Natural killer cell (primary cell): ENCODE data around the gene NR1I3. TPM values are rescaled to one million over a fixed set of nuclear protein-coding genes. Genes with fewer than 3 reads are reported as not detected.

ENCODE experiments used
- ATAC-seq, 3 donors: fragments of 150-1000 bp in 2 of 3; fragments of 200-7000 bp in 1 of 3; cut with Tn5 transposase; 1 replicate in 1 of 3; 2 replicates in 2 of 3; pipeline ENCODE4 v1.10.0; 2021; ENCODE audit warnings: mild to moderate bottlenecking in 2 of 3, moderate library complexity in 2 of 3
- DNase-seq, 2 donors: peaks; one replicate each; pipeline versions ENCODE4 v3.0.0 to v3.0.0-alpha.2; 2013 to 2021; ENCODE audit warnings: mixed read lengths in 1 of 2
- H3K27ac ChIP-seq: one replicate; pipeline ENCODE4 v1.5.1; 2013; ENCODE audit warnings: mild to moderate bottlenecking, low read length
- H3K27me3 ChIP-seq: one replicate; pipeline ENCODE4 v1.6.1; 2013; ENCODE audit warnings: low read length; ENCODE audit not compliant: control insufficient read depth, insufficient read depth
- H3K36me3 ChIP-seq: one replicate; pipeline ENCODE4 v1.6.1; 2013; ENCODE audit warnings: low read length; ENCODE audit not compliant: control insufficient read depth, insufficient read depth
- H3K4me1 ChIP-seq: one replicate; pipeline ENCODE4 v1.6.1; 2013; ENCODE audit warnings: low read length; ENCODE audit not compliant: control insufficient read depth, insufficient read depth
- H3K4me3 ChIP-seq: one replicate; pipeline ENCODE4 v1.5.1; 2013; ENCODE audit warnings: low read length
- H3K9me3 ChIP-seq: one replicate; pipeline ENCODE4 v1.6.1; 2013; ENCODE audit warnings: low read length; ENCODE audit not compliant: control insufficient read depth, insufficient read depth
- H3K27ac Mint-ChIP-seq, 2 donors: one replicate each; pipeline ENCODE4 v1.8.0; 2022; ENCODE audit warnings: mild to moderate bottlenecking in 2 of 2, mixed read lengths in 2 of 2, moderate library complexity in 1 of 2
- H3K27me3 Mint-ChIP-seq, 2 donors: one replicate each; pipeline ENCODE4 v1.8.0; 2022; ENCODE audit warnings: low read depth in 2 of 2, mixed read lengths in 2 of 2
- H3K36me3 Mint-ChIP-seq: one replicate; pipeline ENCODE4 v1.8.0; 2022; ENCODE audit warnings: mixed read lengths
- H3K4me1 Mint-ChIP-seq, 2 donors: one replicate each; pipeline ENCODE4 v1.8.0; 2022; ENCODE audit warnings: mixed read lengths in 2 of 2
- H3K4me3 Mint-ChIP-seq: one replicate; pipeline ENCODE4 v1.8.0; 2022; ENCODE audit warnings: mild to moderate bottlenecking, moderate library complexity, mixed read lengths
- H3K9me3 Mint-ChIP-seq, 2 donors: one replicate each; pipeline ENCODE4 v1.8.0; 2022; ENCODE audit warnings: mixed read lengths in 2 of 2
- WGBS: methylation state at CpG from one replicate; pipeline ENCODE4 v1.1.7; 2013; ENCODE audit warnings: missing lambda C conversion rate; ENCODE audit not compliant: insufficient coverage; 5-methylcytosine and 5-hydroxymethylcytosine counted together
- intact Hi-C: fragments of 100-400 bp; cut with micrococcal nuclease; formaldehyde crosslinking; loops from one replicate; pipeline ENCODE4 v1.14.2; 2022
- total RNA-seq, 4 donors: library from RNA; stranded (reverse); fragments of 120-200 nt in 1 of 4; gene quantifications; one replicate each; pipeline versions ENCODE4 v1.2.3 to v1.2.4, GENCODE V29; 2013 to 2022
- TF ChIP-seq, protein P1 (sequence below): fragments of 200-600 bp; IDR thresholded peaks from one replicate; pipeline ENCODE4 v1.8.0; 2022; ENCODE audit warnings: antibody characterized with exemption

NR1I3 gene
- total RNA-seq, 3 donors from 2014 or later (not counting 1 experiment from before 2014, with no cell fraction given) = not detected

DNA sequence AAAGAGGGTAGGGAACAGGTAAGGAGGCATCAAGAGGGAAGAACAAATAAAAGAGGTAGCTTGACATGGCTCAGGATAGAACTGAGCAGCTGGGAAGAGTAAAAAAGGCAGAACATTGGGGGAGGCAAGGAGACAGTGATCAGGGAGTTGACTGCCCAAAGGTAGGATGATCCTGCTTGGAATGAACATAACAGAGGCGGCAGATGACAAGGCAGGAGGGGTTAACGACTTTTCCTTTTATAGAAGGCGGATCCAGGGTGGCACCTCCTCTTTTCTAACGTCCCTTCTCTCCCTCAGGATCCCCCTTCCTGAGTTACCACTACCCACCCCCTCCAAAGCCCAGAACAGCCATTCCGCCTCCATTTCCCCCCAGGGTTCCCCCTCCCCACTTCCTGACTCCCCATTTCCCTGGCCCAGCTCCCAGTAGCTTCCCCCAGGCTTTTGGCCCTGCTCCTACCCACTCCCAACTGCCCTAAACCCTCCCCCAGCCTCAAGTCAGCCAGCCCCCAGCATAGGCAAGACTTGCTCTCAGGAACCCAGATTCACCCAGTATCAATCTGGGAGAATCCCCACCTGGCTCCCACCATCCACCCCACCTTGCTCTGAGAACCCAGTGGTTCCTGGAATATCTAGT is 38.4 kb downstream of the NR1I3 start:
- Histone ChIP-seq H3K27me3 (no peaks in the 10 kb centered on the region), H3K9me3 (no peaks in the 10 kb centered on the region), H3K27ac (no peak overlapping the region), H3K4me3 (no peak overlapping the region), H3K36me3 (peaks cover 10% of the 10 kb centered on the region), H3K4me1 (peaks cover 58% of the 10 kb centered on the region)
- intact Hi-C loops = loop anchor here (5.0 kb wide), 1 partner anchor 32 kb away; the partner anchor contains the start of gene PPOX
- ATAC-seq (no peak), DNase-seq (no peak)
- TF ChIP-seq, protein P1, sequence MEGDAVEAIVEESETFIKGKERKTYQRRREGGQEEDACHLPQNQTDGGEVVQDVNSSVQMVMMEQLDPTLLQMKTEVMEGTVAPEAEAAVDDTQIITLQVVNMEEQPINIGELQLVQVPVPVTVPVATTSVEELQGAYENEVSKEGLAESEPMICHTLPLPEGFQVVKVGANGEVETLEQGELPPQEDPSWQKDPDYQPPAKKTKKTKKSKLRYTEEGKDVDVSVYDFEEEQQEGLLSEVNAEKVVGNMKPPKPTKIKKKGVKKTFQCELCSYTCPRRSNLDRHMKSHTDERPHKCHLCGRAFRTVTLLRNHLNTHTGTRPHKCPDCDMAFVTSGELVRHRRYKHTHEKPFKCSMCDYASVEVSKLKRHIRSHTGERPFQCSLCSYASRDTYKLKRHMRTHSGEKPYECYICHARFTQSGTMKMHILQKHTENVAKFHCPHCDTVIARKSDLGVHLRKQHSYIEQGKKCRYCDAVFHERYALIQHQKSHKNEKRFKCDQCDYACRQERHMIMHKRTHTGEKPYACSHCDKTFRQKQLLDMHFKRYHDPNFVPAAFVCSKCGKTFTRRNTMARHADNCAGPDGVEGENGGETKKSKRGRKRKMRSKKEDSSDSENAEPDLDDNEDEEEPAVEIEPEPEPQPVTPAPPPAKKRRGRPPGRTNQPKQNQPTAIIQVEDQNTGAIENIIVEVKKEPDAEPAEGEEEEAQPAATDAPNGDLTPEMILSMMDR = no peak
- peaks cover 32 to 65% of the 10 kb centered on the region in 2 donors for H3K4me1 Mint-ChIP-seq
- H3K4me3 Mint-ChIP-seq = peak overlapping the region; percentile 18
- peaks cover 8% of the 10 kb centered on the region for H3K36me3 Mint-ChIP-seq
- no peaks in the 10 kb centered on the region for H3K27me3 Mint-ChIP-seq
- H3K27ac Mint-ChIP-seq = peak overlapping the region in 1 of 2 donors; percentile 96
- H3K9me3 Mint-ChIP-seq = no peaks in the 10 kb centered on the region
- 87% methylated on average over 5 of the region's 5 CpGs for WGBS

DNA sequence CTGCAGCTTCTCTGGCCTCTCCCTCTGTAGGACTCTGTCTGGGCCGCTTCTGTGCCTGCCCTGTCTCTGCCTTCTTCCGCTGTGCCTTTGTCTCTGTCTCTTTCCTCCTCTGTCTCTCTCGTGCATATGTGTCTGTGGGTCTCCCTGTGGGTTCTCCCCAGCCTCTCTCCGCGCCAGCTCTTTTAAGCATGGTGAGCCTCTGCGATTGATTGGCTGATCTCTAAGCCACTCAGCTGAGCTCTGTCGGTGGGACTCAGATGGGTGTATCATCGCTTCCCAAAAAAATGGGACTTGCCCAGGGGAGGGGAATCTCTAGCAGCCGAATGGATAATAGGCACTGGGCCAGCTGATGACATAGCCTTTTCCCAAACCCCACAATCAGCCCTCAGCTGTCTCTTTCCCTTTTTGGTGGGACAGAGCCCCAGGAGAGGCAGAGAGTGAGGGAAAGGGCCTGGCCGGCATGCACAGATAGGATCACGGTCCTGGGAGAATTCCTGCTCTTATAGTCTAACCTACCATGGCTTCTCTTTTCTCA is 39.0 kb downstream of the NR1I3 start, which contains the start of gene ADAMTS4:
ADAMTS4 (minus strand) TSS at position 158 of the 535 bp plus-strand sequence. CDS start 427 bp downstream, outside the sequence.
- ATAC-seq = no peak
- H3K4me3 Mint-ChIP-seq = peak within 1 kb of the TSS; percentile 18
- WGBS = 95% methylated on average over 11 of the region's 11 CpGs

DNA sequence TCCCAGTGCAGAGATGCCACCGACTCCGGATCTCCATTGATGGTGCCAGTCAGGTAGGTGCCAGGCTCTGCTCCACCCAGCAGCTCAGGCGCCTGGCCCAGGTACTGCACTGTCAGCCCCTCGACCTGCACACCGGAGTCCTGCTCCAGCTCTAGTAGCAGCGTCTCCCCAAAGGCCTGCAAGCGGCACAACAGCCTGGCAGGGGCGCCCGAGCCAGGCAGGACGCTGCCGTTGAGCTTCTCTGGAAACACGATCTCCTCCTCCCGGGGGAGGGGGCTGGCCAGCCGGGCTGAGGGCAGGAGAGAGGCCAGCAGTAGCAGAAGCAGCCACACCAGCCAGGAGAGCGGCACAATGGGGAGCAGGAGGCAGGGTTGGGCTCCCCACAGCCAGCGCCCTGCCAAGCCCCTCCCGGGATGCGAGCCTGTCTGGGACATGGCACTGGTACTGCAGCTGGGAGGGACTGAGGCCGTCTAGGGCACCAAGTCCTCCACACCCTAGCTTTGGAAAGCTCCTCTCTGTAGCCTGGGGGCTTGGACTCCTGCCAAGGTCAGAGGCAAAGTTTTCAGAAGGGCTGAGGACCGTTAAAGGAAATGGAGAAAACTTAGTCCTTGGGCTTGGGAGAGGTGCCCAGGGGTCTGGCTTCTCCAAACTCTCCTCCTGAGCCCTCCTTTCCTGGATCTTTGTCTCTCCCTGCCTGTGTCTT is 39.7 kb downstream of the NR1I3 start:
- Histone ChIP-seq H3K4me3 (no peak overlapping the region), H3K27me3 (no peaks in the 10 kb centered on the region), H3K27ac (no peak overlapping the region), H3K4me1 (peaks cover 66% of the 10 kb centered on the region), H3K9me3 (no peaks in the 10 kb centered on the region), H3K36me3 (no peaks in the 10 kb centered on the region)
- H3K27me3 Mint-ChIP-seq = no peaks in the 10 kb centered on the region
- H3K4me1 Mint-ChIP-seq = peaks cover 22 to 65% of the 10 kb centered on the region in 2 donors
- H3K27ac Mint-ChIP-seq = no peak overlapping the region
- WGBS = 88% methylated on average over 20 of the region's 20 CpGs
- no peaks in the 10 kb centered on the region for H3K9me3 Mint-ChIP-seq
- H3K36me3 Mint-ChIP-seq = no peaks in the 10 kb centered on the region
- intact Hi-C loops = no loop called here
- ATAC-seq (no peak), DNase-seq (no peak)
- no peak overlapping the region for H3K4me3 Mint-ChIP-seq
- TF ChIP-seq, protein P1 = no peak

More for the DNA sequence above, 39.0 kb downstream of the NR1I3 start, which contains the start of gene ADAMTS4:
- TF ChIP-seq, protein P1 = no peak
- Mint-ChIP-seq H3K9me3 (no peaks in the 10 kb centered on the region), H3K4me1 (peaks cover 28 to 62% of the 10 kb centered on the region in 2 donors), H3K27ac (peak within 1 kb of the TSS in 1 of 2 donors; percentile 45), H3K27me3 (no peaks in the 10 kb centered on the region), H3K36me3 (peaks cover 1% of the 10 kb centered on the region)
- Histone ChIP-seq H3K27me3 (no peaks in the 10 kb centered on the region), H3K27ac (no peak within 1 kb of the TSS), H3K4me1 (peaks cover 64% of the 10 kb centered on the region), H3K36me3 (peaks cover 5% of the 10 kb centered on the region), H3K4me3 (no peak within 1 kb of the TSS), H3K9me3 (no peaks in the 10 kb centered on the region)
- no peak for DNase-seq
- intact Hi-C loops = no loop called here
